GM19023 (cell line): ENCODE results near the gene DLAT.
"Not testable (repeated sequence)": the region's sequence is repeated elsewhere in the genome, so short reads cannot be mapped to it uniquely, and the experiment has no call there.

Experiments used
- ATAC-seq: cut with Tn5 transposase; IDR thresholded peaks from one replicate; pipeline ENCODE4 v1.9.1; 2021; ENCODE audit warnings: mild to moderate bottlenecking, moderate library complexity; ENCODE audit not compliant: unreplicated experiment

Gene DLAT

GRCh38 chr11:112004389-112004788 lies 20.8 kb upstream of the DLAT start:
- ATAC-seq: peak; percentile 87

GRCh38 chr11:112005422-112006094 lies 19.6 kb upstream of the DLAT start:
- no peak for ATAC-seq

DNA sequence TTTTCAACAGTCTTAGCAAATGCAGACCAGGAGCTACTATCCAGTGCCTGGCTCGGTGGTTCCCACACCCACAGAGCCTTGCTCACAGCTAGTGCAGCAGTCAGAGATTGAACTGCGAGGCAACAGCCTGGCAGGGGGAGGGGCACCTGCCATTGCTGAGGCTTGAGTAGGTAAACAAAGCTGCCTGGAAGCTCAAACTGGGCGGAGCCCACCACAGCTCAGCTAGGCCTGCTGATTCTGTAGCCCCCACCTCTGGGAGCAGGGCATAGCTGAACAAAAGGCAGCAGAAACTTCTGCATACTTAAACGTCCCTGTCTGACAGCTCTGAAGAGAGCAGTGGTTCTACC lies 19.1 kb upstream of the DLAT start:
- not testable (repeated sequence) for ATAC-seq

GRCh38 chr11:112011451-112011850 lies 13.8 kb upstream of the DLAT start:
- ATAC-seq: not testable (repeated sequence)

- no peak for ATAC-seq
These were observed 12.3 kb upstream of the DLAT start for GRCh38 chr11:112012874-112013273.

DNA sequence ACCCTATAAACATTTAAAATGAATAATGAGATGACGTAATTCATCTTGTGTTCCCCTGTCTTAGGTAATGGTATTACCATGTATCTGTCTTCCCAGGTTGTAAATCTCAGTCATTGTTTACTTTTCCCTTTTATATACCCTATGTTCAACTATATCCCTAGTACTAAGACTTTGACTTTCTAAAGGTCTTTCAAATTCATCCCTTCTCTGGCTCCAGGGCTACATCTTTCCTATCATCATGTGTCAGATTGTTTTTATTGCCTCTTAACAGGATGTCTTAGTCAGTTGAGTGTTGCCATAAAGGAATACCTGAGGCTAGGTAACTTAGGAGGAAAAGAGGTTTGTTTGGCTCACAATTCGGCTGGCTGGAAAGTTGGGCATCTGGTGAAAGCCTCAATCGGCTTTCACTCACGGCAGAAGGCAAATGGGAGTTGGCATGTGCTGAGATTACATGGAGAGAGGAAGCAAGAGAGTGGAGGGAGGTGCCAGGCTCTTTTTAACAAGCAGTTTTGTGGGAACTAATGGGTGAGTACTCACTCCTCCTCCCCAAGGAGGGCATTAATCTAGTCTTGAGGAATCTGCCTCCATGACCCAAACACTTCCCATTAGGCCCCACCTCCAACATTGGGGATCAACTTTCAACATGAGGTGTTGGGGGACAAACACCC lies 11.6 kb upstream of the DLAT start:
- no peak for ATAC-seq

DNA sequence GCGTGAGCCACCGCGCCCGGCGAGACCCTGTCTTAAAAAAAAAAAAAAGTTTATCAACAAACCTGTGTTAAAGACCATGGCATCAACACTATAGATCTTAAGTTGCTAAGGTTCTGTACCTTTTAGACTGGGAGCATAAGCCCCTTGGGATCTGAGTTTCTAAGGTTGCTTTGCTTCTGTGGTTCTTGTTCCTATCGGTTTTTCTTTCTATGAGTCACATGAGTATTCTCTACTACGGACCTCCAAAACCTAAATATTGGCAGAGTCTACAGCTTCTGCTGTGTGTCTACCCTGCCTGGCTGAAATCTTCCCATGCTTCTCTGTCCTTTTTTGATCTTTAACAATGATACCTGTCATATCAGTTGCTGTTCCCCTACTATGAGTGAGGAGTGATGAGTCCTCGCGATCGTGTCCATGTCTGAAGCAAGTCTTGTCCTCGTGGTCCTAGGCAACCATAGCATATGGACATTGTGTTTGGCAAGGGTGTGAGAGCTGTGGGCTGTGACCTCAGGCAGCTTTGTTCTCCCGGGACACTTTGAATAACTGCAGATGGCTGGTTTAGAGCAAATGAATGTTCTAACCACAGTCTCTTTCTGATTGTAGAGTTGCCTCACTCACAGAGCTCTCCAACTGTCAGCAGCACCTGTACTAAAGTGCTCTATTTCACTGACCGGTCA lies 9.0 kb upstream of the DLAT start:
- peak; percentile 87 for ATAC-seq

DNA sequence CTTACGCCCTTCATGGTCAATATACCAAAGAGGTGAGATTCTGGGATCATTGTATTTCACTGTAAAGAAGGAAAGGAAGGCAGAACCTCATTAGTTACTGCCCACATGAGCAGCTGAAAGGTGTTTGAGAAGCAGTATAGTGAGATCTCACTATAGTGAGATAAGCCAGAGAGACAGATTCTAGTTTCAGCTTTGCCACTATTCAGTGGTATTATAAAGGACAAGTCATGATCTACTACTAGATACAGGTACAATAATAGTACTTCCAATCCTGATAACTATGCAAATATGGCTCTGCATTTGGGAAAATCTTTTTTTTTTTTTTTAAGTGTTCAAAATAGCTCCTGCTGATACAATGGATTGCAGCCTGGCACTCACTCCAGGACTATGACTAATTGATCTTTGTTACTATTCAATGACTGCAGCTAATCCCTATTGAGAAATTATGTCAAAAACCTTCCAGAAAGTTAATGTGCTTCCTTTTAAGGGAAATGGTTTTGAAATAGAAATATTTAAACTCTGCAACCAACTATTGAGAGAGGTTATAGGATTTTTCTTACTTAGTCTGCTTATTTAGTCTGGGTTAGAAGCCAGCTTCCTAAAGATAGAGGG lies 8.3 kb upstream of the DLAT start:
- ATAC-seq: peak; percentile 49

DNA sequence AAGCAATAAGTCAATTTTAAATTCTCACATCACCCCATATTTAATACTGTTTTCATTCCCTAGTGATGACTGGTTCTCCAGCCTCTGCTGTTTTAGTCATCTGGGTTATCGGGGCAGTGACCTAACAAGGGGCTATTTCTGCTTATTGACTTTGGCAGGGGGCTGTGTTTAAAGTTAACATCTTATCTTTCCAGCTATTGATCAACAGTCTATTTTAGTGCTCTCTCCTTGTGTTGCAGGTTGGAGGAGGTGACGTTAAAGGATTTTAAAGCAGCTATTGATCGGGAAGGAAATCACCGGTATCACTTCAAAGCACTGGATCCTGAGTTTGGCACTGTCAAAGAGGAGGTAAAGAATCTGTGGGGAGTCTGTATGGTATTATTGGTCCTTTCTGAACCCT lies 7.7 kb upstream of the DLAT start:
- ATAC-seq: no peak

- ATAC-seq: no peak
These were observed 6.1 kb upstream of the DLAT start for GRCh38 chr11:112019066-112019465.

DNA sequence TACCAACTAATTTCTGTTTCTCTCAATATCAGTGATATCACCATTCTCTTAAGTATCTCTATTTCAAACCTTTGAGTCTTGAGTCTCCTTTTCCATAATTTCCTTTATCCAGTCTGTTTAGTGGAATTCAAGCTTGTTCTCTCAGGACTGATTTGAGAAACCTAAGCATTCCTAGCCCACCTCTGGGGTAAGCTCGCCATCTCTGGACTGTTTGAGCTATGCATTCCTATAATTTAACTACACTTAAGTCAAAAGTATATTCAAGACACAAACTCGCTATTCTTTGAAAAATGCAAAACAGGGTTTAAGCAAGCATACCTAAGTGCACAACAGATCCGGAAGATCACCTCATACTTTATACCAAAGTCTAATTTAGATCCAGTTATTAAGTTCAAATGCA lies 2.1 kb upstream of the DLAT start:
- no peak for ATAC-seq

DNA sequence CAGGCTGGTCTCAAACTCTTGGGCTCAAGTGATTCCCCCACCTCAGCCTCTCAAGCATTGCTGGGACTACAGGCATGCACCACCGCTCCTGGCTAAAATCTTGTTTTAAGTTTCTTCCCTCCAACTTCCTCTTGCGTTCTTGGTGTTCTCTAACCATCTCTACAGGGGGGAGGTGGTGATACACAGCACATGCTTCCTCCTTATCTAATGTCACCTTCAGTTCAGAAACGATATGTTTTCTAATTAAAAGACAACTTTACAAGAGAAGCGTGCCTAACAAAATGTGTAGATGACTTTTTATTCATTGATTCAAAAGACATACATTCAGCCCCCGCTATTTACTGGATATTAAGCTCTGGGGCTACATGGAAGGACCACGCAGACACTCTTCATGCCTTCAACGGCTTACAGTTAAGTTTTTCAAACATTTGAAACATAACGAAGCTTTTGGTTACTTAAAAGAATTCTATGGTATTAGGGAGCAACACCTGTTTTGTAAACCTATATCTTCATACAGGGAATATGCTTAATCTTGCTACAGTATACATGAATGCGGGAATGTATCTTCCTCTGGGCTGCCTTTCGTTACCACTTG lies 933 bp upstream of the DLAT start:
- ATAC-seq: peak; percentile 23

- ATAC-seq: peak; percentile 1
These were observed 499 bp downstream of the DLAT start for GRCh38 chr11:112025707-112026106.

DNA sequence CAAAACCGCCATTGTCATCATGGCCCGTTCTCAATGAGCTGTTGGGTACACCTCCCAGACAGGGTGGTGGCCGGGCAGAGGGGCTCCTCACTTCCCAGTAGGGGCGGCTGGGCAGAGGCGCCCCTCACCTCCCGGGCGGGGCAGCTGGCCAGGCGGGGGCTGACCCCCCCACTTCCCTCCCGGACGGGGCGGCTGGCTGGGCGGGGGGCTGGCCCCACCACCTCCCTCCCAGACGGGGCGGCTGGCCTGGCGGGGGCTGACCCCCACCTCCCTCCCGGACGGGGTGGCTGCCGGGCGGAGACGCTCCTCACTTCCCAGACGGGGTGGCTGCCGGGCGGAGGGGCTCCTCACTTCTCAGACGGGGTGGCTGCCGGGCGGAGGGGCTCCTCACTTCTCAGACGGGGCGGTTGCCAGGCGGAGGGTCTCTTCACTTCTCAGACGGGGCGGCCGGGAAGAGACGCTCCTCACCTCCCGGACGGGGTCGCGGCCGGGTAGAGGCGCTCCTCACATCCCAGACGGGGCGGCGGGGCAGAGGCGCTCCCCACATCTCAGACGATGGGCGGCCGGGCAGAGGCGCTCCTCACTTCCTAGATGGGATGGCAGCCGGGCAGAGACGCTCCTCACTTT lies 1.7 kb downstream of the DLAT start:
- ATAC-seq: not testable (repeated sequence)

GRCh38 chr11:112029460-112029859 lies 4.3 kb downstream of the DLAT start:
- ATAC-seq: no peak

DNA sequence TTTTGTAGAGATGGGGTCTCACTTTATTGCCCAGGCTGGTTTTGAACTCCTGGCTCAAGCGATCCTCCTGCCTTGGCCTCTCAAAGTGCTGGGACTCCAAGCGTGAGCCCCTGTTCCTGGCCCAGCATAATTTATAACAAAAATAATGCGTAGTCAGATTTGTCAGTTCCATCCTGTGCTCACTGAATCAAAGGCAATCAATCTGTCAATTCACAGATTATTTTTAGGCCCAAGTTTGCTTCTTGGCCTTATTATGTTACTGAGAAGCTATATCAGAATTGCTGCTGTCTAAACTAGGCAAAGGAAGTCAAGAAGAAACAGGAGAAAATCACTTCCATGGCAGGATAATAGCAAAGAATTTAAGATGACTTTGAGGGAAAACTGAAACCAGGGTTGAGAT lies 8.7 kb downstream of the DLAT start:
- no peak for ATAC-seq

DNA sequence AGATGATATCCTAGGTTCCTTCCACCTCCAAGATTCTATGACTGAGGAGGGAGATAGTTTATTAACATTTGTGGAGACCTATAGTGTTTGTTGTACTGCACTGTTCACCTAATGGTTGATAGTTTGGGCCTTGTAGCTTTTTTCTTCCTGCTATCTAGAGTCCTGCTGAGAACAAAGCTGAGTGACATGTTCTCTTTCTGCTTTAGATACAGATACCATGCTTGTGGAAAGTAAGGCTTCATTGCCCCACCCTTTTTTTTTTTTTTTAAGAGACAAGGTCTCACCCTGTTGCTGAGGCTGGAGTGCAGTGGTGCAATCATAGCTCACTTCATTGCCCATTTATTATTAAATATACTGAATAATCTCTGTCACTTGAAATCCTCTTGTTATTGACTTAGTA lies 12.3 kb downstream of the DLAT start:
- no peak for ATAC-seq

- ATAC-seq: no peak
These were observed 17.2 kb downstream of the DLAT start for GRCh38 chr11:112042161-112042960.

DNA sequence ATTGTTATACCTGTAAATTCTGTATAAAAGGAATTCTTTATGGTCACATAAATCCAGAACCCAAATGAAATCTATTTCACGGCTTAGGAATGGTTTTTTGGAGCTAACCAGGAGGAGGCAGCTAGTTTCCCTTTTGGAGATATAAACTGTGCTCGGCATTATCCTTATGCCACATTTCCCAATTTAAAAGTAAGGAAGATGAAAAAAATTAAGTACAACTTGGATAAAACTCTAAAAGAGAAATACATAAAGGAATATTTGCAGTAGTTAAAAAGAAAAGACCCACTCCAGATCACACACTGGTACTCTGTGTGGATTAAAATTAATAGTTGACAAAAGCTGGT lies 17.7 kb downstream of the DLAT start:
- ATAC-seq: no peak

DNA sequence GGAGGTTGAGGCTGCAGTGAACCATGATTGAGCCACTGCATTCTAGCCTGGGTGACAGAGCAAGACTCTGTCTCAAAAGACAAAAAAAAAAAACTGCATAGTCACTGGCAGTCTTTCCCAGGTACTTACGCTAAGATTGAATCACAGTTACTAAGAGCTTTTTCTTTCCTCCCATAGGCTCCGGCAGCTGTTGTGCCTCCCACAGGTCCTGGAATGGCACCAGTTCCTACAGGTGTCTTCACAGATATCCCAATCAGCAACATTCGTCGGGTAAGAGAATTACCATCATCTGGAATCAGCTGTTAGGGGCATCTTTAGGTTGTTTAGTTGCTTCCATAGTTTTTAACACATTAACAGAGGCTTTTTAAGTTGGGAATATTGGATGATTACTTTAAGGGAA lies 19.8 kb downstream of the DLAT start:
- ATAC-seq: no peak
